ENCODE data around the gene MYH7. TPM values are rescaled to one million over a fixed set of nuclear protein-coding genes. Genes with fewer than 3 reads are reported as not detected.
"Not testable (repeated sequence)": the region's sequence is repeated elsewhere in the genome, so short reads cannot be mapped to it uniquely, and the experiment has no call there.

MYH7 gene
- total and polyA plus RNA-seq, 4 donors, result 0.02 to 0.42 (median 0.04) TPM

DNA sequence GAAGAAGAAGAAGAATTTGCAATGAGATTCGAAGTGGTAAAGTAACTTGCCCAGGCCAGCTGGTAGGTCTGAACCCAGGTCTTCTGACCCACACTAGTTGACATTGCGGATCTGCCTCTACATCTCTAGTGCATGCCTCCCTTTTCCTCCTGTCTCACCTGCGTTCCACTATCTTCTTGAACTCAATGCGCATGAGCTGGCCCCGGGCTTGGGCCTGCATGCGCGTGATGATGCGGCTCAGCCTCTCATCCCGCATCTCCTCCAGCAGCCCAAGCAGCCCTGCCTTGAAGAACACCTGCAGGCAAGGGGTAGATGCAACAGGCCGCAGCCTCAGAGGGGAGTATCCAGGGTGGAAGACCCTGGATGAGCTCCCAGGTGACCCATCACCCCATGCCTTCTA, 39.3 kb downstream of the MYH7 start:
- H3K9ac ChIP-seq (ENCODE audit: low read depth in 1 of 2, low read length in 2 of 2), result no peak overlapping the region
- H3K27ac ChIP-seq (ENCODE audit: low read depth in 1 of 2, low read length in 2 of 2), result no peak overlapping the region
- 90% methylated on average over 10 of the region's 10 CpGs for WGBS
- no peak overlapping the region for H3K4me3 ChIP-seq (ENCODE audit: low read depth in 1 of 3, low read length in 3 of 3)
- no peaks in the 10 kb centered on the region for H3K9me3 ChIP-seq (ENCODE audit: control insufficient read depth in 4 of 4, low read length in 3 of 4)
- no peaks in the 10 kb centered on the region for H3K4me1 ChIP-seq (ENCODE audit: control insufficient read depth in 4 of 4, insufficient read depth in 4 of 4, low read length in 3 of 4)
- no peaks in the 10 kb centered on the region for H3K27me3 ChIP-seq (ENCODE audit: control insufficient read depth in 4 of 4, insufficient read depth in 4 of 4, low read length in 3 of 4)
- TF ChIP-seq HNF4A (conservative IDR thresholded peaks at IDR 0.05) (no peak), HNF4G (IDR thresholded peaks at IDR 0.05) (no peak), FOXA2 (IDR thresholded peaks at IDR 0.05) (no peak)
- TF ChIP-seq, protein P1, sequence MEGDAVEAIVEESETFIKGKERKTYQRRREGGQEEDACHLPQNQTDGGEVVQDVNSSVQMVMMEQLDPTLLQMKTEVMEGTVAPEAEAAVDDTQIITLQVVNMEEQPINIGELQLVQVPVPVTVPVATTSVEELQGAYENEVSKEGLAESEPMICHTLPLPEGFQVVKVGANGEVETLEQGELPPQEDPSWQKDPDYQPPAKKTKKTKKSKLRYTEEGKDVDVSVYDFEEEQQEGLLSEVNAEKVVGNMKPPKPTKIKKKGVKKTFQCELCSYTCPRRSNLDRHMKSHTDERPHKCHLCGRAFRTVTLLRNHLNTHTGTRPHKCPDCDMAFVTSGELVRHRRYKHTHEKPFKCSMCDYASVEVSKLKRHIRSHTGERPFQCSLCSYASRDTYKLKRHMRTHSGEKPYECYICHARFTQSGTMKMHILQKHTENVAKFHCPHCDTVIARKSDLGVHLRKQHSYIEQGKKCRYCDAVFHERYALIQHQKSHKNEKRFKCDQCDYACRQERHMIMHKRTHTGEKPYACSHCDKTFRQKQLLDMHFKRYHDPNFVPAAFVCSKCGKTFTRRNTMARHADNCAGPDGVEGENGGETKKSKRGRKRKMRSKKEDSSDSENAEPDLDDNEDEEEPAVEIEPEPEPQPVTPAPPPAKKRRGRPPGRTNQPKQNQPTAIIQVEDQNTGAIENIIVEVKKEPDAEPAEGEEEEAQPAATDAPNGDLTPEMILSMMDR (IDR thresholded peaks at IDR 0.05; ENCODE audit: low read depth, low read length, missing input control), result no peak
- TF ChIP-seq, protein P2, sequence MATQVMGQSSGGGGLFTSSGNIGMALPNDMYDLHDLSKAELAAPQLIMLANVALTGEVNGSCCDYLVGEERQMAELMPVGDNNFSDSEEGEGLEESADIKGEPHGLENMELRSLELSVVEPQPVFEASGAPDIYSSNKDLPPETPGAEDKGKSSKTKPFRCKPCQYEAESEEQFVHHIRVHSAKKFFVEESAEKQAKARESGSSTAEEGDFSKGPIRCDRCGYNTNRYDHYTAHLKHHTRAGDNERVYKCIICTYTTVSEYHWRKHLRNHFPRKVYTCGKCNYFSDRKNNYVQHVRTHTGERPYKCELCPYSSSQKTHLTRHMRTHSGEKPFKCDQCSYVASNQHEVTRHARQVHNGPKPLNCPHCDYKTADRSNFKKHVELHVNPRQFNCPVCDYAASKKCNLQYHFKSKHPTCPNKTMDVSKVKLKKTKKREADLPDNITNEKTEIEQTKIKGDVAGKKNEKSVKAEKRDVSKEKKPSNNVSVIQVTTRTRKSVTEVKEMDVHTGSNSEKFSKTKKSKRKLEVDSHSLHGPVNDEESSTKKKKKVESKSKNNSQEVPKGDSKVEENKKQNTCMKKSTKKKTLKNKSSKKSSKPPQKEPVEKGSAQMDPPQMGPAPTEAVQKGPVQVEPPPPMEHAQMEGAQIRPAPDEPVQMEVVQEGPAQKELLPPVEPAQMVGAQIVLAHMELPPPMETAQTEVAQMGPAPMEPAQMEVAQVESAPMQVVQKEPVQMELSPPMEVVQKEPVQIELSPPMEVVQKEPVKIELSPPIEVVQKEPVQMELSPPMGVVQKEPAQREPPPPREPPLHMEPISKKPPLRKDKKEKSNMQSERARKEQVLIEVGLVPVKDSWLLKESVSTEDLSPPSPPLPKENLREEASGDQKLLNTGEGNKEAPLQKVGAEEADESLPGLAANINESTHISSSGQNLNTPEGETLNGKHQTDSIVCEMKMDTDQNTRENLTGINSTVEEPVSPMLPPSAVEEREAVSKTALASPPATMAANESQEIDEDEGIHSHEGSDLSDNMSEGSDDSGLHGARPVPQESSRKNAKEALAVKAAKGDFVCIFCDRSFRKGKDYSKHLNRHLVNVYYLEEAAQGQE (IDR thresholded peaks at IDR 0.05), result no peak
- TF ChIP-seq, protein P3, sequence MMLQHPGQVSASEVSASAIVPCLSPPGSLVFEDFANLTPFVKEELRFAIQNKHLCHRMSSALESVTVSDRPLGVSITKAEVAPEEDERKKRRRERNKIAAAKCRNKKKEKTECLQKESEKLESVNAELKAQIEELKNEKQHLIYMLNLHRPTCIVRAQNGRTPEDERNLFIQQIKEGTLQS (IDR thresholded peaks at IDR 0.05), result no peak
- H3K36me3 ChIP-seq (ENCODE audit: control insufficient read depth in 4 of 4, insufficient read depth in 3 of 4, low read depth in 1 of 4, low read length in 3 of 4), result no peaks in the 10 kb centered on the region
- no peak for DNase-seq (ENCODE audit: low spot score)

DNA sequence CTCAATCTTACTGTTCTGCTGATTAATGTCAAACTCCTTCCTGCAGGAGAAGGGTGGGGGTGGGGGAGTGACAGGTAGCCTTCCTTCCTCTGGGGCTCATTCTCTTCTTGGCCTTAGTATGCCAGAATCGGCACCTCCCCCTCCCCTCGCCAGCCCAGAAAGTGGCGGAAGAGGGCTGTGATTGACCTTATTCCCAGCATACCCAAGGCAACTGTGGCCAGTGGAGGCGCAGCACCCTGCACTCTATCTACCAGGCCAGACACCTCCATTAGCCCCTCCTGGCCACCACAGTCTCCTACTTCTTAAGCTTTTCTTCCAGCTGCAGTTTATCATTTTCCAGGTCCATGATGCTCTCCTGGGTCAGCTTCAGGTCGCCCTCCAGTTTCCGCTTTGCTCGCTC, 42.8 kb downstream of the MYH7 start:
- no peak overlapping the region for H3K27ac ChIP-seq (ENCODE audit: low read depth in 1 of 2, low read length in 2 of 2)
- TF ChIP-seq FOXA2 (IDR thresholded peaks at IDR 0.05) (no peak), RAD21 (IDR thresholded peaks at IDR 0.05) (no peak), GABPA (IDR thresholded peaks at IDR 0.05 in 1 of 2, conservative IDR thresholded peaks at IDR 0.05 in 1 of 2) (no peak), NR2F2 (IDR thresholded peaks at IDR 0.05) (no peak), FOXA1 (IDR thresholded peaks at IDR 0.05) (no peak), SP1 (IDR thresholded peaks at IDR 0.05) (no peak), HNF4G (IDR thresholded peaks at IDR 0.05) (no peak), YY1 (IDR thresholded peaks at IDR 0.05) (no peak), RXRA (IDR thresholded peaks at IDR 0.05) (no peak), TAF1 (conservative IDR thresholded peaks at IDR 0.05) (no peak), JUND (IDR thresholded peaks at IDR 0.05) (no peak)
- TF ChIP-seq, protein P3 (IDR thresholded peaks at IDR 0.05), result no peak
- TF ChIP-seq, protein P4, sequence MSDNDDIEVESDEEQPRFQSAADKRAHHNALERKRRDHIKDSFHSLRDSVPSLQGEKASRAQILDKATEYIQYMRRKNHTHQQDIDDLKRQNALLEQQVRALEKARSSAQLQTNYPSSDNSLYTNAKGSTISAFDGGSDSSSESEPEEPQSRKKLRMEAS (IDR thresholded peaks at IDR 0.05), result no peak
- TF ChIP-seq, protein P5, sequence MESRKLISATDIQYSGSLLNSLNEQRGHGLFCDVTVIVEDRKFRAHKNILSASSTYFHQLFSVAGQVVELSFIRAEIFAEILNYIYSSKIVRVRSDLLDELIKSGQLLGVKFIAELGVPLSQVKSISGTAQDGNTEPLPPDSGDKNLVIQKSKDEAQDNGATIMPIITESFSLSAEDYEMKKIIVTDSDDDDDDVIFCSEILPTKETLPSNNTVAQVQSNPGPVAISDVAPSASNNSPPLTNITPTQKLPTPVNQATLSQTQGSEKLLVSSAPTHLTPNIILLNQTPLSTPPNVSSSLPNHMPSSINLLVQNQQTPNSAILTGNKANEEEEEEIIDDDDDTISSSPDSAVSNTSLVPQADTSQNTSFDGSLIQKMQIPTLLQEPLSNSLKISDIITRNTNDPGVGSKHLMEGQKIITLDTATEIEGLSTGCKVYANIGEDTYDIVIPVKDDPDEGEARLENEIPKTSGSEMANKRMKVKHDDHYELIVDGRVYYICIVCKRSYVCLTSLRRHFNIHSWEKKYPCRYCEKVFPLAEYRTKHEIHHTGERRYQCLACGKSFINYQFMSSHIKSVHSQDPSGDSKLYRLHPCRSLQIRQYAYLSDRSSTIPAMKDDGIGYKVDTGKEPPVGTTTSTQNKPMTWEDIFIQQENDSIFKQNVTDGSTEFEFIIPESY (IDR thresholded peaks at IDR 0.05), result no peak
- TF ChIP-seq, protein P1 (IDR thresholded peaks at IDR 0.05; ENCODE audit: low read depth, low read length, missing input control), result no peak
- no peaks in the 10 kb centered on the region for H3K9me3 ChIP-seq (ENCODE audit: control insufficient read depth in 4 of 4, low read length in 3 of 4)
- no peak overlapping the region for H3K4me3 ChIP-seq (ENCODE audit: low read depth in 1 of 3, low read length in 3 of 3)
- DNase-seq (ENCODE audit: low spot score), result no peak
- WGBS, result 82% methylated on average over 7 of the region's 7 CpGs
- H3K27me3 ChIP-seq (ENCODE audit: control insufficient read depth in 4 of 4, insufficient read depth in 4 of 4, low read length in 3 of 4), result no peaks in the 10 kb centered on the region
- no peaks in the 10 kb centered on the region for H3K4me1 ChIP-seq (ENCODE audit: control insufficient read depth in 4 of 4, insufficient read depth in 4 of 4, low read length in 3 of 4)
- no peak overlapping the region for H3K9ac ChIP-seq (ENCODE audit: low read depth in 1 of 2, low read length in 2 of 2)
- H3K36me3 ChIP-seq (ENCODE audit: control insufficient read depth in 4 of 4, insufficient read depth in 3 of 4, low read depth in 1 of 4, low read length in 3 of 4), result no peaks in the 10 kb centered on the region

DNA sequence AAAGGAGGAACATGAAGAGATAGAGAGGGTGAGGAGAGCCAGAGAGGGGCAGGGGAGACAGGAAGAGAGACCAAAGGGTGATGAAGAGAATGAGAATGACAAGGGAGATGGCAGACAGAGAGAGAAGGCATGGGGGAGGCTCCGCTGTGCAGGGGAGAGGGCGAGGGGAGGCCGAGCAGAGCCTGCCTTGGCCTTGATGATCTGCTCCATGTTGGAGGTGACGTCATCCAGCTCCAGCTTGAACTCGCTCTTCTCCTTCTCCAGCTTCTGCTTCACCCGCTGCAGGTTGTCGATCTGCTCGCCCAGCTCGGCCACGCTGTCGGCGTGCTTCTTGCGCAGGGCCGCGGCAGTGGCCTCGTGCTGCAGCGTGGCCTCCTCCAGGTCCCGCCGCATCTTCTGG, 45.6 kb downstream of the MYH7 start:
- not testable (repeated sequence) for H3K4me3 ChIP-seq (ENCODE audit: low read depth in 1 of 3, low read length in 3 of 3); DNase-seq (ENCODE audit: low spot score); H3K36me3 ChIP-seq (ENCODE audit: control insufficient read depth in 4 of 4, insufficient read depth in 3 of 4, low read depth in 1 of 4, low read length in 3 of 4); H3K9me3 ChIP-seq (ENCODE audit: control insufficient read depth in 4 of 4, low read length in 3 of 4); H3K27me3 ChIP-seq (ENCODE audit: control insufficient read depth in 4 of 4, insufficient read depth in 4 of 4, low read length in 3 of 4); H3K27ac ChIP-seq (ENCODE audit: low read depth in 1 of 2, low read length in 2 of 2); H3K4me1 ChIP-seq (ENCODE audit: control insufficient read depth in 4 of 4, insufficient read depth in 4 of 4, low read length in 3 of 4); H3K9ac ChIP-seq (ENCODE audit: low read depth in 1 of 2, low read length in 2 of 2)
- WGBS, result 80% methylated on average over 4 of the region's 19 CpGs
